Measurements from ENCODE around the gene CD8B2. TPM values are rescaled to one million over a fixed set of nuclear protein-coding genes. Genes with fewer than 3 reads are reported as not detected.

Gene CD8B2
- total RNA-seq, 1 experiment from 2014 or later: not detected

DNA sequence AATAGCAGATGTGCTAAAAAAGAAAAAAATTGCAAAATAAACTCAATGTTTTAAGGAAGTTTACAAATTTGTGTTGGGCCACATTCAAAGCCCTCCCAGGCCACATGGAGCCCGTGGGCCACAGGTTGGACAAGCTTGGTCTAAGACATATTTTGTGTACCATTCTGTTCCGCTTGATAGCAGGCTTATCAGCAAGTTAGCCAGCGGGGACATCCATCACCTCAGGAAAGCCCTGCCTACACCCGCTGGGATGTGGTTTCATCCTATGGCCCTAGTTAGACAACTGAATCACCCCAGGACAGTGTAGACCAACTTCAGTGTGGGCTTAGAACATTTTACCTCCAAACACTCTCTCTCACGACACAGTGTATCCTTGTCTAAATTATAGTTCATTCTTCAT lies 32.6 kb downstream of the CD8B2 start:
- H3K27me3 Mint-ChIP-seq (ENCODE audit: low read depth): no peaks in the 10 kb centered on the region
- H3K36me3 Mint-ChIP-seq: peaks cover 11% of the 10 kb centered on the region
- POLR2A ChIA-PET: no interaction called here
- H3K27ac Mint-ChIP-seq: no peak overlapping the region
- H3K4me3 Mint-ChIP-seq: no peak overlapping the region
- DNase-seq (ENCODE audit: low spot score): no peak
- no peak for ATAC-seq
- H3K4me1 Mint-ChIP-seq: no peaks in the 10 kb centered on the region
- TF ChIP-seq, protein P1, sequence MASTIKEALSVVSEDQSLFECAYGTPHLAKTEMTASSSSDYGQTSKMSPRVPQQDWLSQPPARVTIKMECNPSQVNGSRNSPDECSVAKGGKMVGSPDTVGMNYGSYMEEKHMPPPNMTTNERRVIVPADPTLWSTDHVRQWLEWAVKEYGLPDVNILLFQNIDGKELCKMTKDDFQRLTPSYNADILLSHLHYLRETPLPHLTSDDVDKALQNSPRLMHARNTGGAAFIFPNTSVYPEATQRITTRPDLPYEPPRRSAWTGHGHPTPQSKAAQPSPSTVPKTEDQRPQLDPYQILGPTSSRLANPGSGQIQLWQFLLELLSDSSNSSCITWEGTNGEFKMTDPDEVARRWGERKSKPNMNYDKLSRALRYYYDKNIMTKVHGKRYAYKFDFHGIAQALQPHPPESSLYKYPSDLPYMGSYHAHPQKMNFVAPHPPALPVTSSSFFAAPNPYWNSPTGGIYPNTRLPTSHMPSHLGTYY (CRISPR knock-in tag; IDR thresholded peaks at IDR 0.05): no peak
- TF ChIP-seq RELA (CRISPR knock-in tag; IDR thresholded peaks at IDR 0.05; ENCODE audit: borderline replicate concordance): no peak
- no peak for TF ChIP-seq PRRX2 (CRISPR knock-in tag; IDR thresholded peaks at IDR 0.05)
- no peak for TF ChIP-seq ZNF416 (CRISPR knock-in tag; IDR thresholded peaks at IDR 0.05)
- no peak for TF ChIP-seq SP1 (CRISPR knock-in tag; conservative IDR thresholded peaks at IDR 0.05)
- no peak for TF ChIP-seq CREB1 (CRISPR knock-in tag; IDR thresholded peaks at IDR 0.05)
- CTCF ChIA-PET: no interaction called here
- peaks cover 13% of the 10 kb centered on the region for H3K9me3 Mint-ChIP-seq

DNA sequence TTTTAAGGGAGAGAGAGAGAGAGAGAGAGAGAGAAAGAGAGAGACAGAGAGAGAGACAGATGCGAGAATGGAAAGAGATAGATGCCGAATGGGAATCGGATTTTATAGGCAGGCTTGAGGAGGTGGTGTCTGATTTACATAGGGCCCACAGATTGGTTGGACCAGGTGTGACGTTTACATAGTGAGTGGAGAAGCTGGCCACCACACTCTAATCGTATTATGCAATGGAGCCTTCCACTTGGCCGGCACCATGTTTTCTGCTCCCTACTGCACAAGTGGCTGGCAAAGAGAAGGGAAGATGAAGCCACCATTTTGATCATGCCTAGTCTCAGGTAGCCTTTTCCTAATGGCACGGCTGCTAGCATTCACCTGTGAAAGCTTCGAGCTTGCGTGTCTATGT lies 33.9 kb downstream of the CD8B2 start:
- no peak for TF ChIP-seq FOXJ3 (CRISPR knock-in tag; IDR thresholded peaks at IDR 0.05; ENCODE audit: borderline replicate concordance)
- TF ChIP-seq ZNF219 (CRISPR knock-in tag; IDR thresholded peaks at IDR 0.05; ENCODE audit: borderline replicate concordance): no peak
- TF ChIP-seq, protein P2, sequence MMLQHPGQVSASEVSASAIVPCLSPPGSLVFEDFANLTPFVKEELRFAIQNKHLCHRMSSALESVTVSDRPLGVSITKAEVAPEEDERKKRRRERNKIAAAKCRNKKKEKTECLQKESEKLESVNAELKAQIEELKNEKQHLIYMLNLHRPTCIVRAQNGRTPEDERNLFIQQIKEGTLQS (CRISPR knock-in tag; conservative IDR thresholded peaks at IDR 0.05): no peak
- TF ChIP-seq, protein P3, sequence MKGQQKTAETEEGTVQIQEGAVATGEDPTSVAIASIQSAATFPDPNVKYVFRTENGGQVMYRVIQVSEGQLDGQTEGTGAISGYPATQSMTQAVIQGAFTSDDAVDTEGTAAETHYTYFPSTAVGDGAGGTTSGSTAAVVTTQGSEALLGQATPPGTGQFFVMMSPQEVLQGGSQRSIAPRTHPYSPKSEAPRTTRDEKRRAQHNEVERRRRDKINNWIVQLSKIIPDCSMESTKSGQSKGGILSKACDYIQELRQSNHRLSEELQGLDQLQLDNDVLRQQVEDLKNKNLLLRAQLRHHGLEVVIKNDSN (CRISPR knock-in tag; IDR thresholded peaks at IDR 0.05): no peak
- TF ChIP-seq, protein P4, sequence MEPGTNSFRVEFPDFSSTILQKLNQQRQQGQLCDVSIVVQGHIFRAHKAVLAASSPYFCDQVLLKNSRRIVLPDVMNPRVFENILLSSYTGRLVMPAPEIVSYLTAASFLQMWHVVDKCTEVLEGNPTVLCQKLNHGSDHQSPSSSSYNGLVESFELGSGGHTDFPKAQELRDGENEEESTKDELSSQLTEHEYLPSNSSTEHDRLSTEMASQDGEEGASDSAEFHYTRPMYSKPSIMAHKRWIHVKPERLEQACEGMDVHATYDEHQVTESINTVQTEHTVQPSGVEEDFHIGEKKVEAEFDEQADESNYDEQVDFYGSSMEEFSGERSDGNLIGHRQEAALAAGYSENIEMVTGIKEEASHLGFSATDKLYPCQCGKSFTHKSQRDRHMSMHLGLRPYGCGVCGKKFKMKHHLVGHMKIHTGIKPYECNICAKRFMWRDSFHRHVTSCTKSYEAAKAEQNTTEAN (CRISPR knock-in tag; IDR thresholded peaks at IDR 0.05): no peak
- no peak for TF ChIP-seq ZBTB21 (CRISPR knock-in tag; IDR thresholded peaks at IDR 0.05; ENCODE audit: borderline replicate concordance)
- no peak for TF ChIP-seq GRHL2 (CRISPR knock-in tag; IDR thresholded peaks at IDR 0.05; ENCODE audit: insufficient replicate concordance, severe bottlenecking)
- TF ChIP-seq KAT7 (CRISPR knock-in tag; IDR thresholded peaks at IDR 0.05; ENCODE audit: borderline replicate concordance): no peak
- no peak for TF ChIP-seq ZNF121 (CRISPR knock-in tag; IDR thresholded peaks at IDR 0.05)
- no peak for TF ChIP-seq NR2C2 (CRISPR knock-in tag; IDR thresholded peaks at IDR 0.05)
- TF ChIP-seq NR1H2 (CRISPR knock-in tag; IDR thresholded peaks at IDR 0.05): no peak
- CTCF ChIA-PET: no interaction called here
- Mint-ChIP-seq H3K36me3 (peaks cover 15% of the 10 kb centered on the region), H3K9me3 (peaks cover 18% of the 10 kb centered on the region), H3K27ac (no peak overlapping the region), H3K27me3 (ENCODE audit: low read depth) (no peaks in the 10 kb centered on the region), H3K4me3 (no peak overlapping the region), H3K4me1 (no peaks in the 10 kb centered on the region)
- POLR2A ChIA-PET: no interaction called here
- DNase-seq (ENCODE audit: low spot score): no peak
- no peak for ATAC-seq

DNA sequence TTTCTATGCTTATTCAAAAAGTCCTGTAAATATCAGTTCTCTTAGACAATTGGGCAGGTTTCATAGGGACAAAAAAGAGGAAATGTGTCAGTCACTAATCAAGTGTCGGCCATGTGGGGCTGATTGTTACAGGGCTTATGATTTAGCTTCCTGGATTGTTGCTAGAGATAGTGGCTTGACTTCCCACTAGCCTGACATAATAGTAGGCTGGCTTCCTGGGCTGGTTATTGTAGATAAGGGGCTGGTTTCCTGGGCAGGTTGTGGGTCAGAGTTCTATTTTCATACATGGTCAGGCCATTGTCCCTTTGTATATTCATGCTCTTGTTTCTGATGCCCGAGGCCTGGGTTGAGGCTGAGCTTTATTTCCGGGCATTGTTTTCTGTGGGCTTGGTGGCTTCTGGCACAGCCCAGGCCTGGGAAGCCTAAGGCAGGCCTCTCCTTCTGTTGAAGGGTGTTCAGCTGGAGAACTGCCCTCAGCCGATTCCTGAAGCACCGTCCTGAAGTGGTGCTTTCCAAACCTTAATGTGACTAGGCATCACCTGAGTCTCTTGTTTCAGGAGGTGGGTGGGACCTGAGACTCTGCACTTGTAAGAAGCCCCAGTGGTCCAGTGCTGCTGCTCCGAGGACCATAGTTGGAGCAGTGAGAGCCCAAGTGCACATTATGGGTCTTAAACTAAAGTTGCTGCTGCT lies 37.0 kb downstream of the CD8B2 start:
- ATAC-seq (no peak), DNase-seq (ENCODE audit: low spot score) (no peak)
- Mint-ChIP-seq H3K4me3 (no peak overlapping the region), H3K27ac (no peak overlapping the region), H3K27me3 (ENCODE audit: low read depth) (no peaks in the 10 kb centered on the region; the same call in 1 of the 2 replicates), H3K9me3 (peaks cover 18% of the 10 kb centered on the region), H3K36me3 (peaks cover 15% of the 10 kb centered on the region), H3K4me1 (no peaks in the 10 kb centered on the region)
- TF ChIP-seq, protein P5, sequence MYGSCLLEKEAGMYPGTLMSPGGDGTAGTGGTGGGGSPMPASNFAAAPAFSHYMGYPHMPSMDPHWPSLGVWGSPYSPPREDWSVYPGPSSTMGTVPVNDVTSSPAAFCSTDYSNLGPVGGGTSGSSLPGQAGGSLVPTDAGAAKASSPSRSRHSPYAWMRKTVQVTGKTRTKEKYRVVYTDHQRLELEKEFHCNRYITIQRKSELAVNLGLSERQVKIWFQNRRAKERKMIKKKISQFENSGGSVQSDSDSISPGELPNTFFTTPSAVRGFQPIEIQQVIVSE (CRISPR knock-in tag; IDR thresholded peaks at IDR 0.05; ENCODE audit: borderline replicate concordance): no peak
- no peak for TF ChIP-seq GRHL2 (CRISPR knock-in tag; IDR thresholded peaks at IDR 0.05; ENCODE audit: insufficient replicate concordance, severe bottlenecking)
- CTCF ChIA-PET: no interaction called here
- POLR2A ChIA-PET: no interaction called here
